OCI-LY7 (cell line): ENCODE results near the gene HPSE. TPM values are rescaled to one million over a fixed set of nuclear protein-coding genes. Genes with fewer than 3 reads are reported as not detected.
"Not testable (repeated sequence)": the region's sequence is repeated elsewhere in the genome, so short reads cannot be mapped to it uniquely, and the experiment has no call there.

Experiments
- BruUV-seq: library from RNA; stranded (reverse); fragments of 400-500 nt; replicated peaks from 2 replicates; lab custom pipeline; 2021; lab: Mats Ljungman, UMichigan
- CTCF ChIA-PET: fragments of 300-600 bp; sonication (Branson Sonifier 250); formaldehyde crosslinking; loops from one replicate; lab custom pipeline; 2022; ENCODE audit warnings: antibody characterized with exemption; ENCODE audit not compliant: unreplicated experiment; lab: Charles Lee
- POLR2A ChIA-PET: fragments of 300-600 bp; sonication (Branson Sonifier 250); formaldehyde crosslinking; loops from one replicate; lab custom pipeline; 2022; ENCODE audit warnings: antibody characterized with exemption; lab: Charles Lee
- DNase-seq: peaks from one replicate; pipeline ENCODE4 v3.0.0-alpha.2; 2015; ENCODE audit warnings: low spot score
- H2AFZ ChIP-seq: fragments of 200-600 bp; sonication (generic), shearing (Covaris generic); 2 replicates; pipeline ENCODE4 v1.6.1; 2014; ENCODE audit warnings: mild to moderate bottlenecking, antibody characterized with exemption, low read length, moderate library complexity
- H3K27ac ChIP-seq: fragments of 200-600 bp; sonication (generic); 2 replicates; pipeline ENCODE4 v1.5.1; 2014; ENCODE audit warnings: mixed run types, low read depth, mild to moderate bottlenecking, moderate library complexity, low read length, inconsistent platforms; ENCODE audit not compliant: poor library complexity, severe bottlenecking
- H3K36me3 ChIP-seq: fragments of 200-600 bp; sonication (generic); 2 replicates; pipeline ENCODE4 v1.6.1; 2014; ENCODE audit warnings: mild to moderate bottlenecking, antibody characterized with exemption, low read length, moderate library complexity, mixed read lengths; ENCODE audit not compliant: insufficient read depth
- H3K4me1 ChIP-seq: fragments of 200-600 bp; sonication (generic); 2 replicates; pipeline ENCODE4 v1.5.1; 2014; ENCODE audit warnings: mild to moderate bottlenecking, low read length; ENCODE audit not compliant: insufficient read depth, poor library complexity, severe bottlenecking
- H3K4me2 ChIP-seq: fragments of 200-600 bp; sonication (generic); 2 replicates; pipeline ENCODE4 v1.6.1; 2014; ENCODE audit warnings: mild to moderate bottlenecking, low read length
- H3K4me3 ChIP-seq: fragments of 200-600 bp; sonication (generic); 2 replicates; pipeline ENCODE4 v1.5.1; 2014; ENCODE audit warnings: mild to moderate bottlenecking, low read depth, low read length; ENCODE audit not compliant: poor library complexity, severe bottlenecking
- H3K79me2 ChIP-seq: fragments of 200-600 bp; sonication (generic); 2 replicates; pipeline ENCODE4 v1.6.1; 2016; ENCODE audit warnings: low read depth, mild to moderate bottlenecking, low read length, moderate library complexity, mixed read lengths; ENCODE audit not compliant: insufficient read depth
- H3K9me2 ChIP-seq: fragments of 200-600 bp; sonication (generic); 2 replicates; pipeline ENCODE4 v1.6.1; 2016; ENCODE audit warnings: mild to moderate bottlenecking, low read length, mixed read lengths; ENCODE audit not compliant: insufficient read depth
- H3K9me3 ChIP-seq: fragments of 200-600 bp; sonication (generic); 2 replicates; pipeline ENCODE4 v1.6.1; 2014; ENCODE audit warnings: mild to moderate bottlenecking, mixed run types, low read length, mixed read lengths
- H4K20me1 ChIP-seq: fragments of 200-600 bp; sonication (generic); 2 replicates; pipeline ENCODE4 v1.6.1; 2014; ENCODE audit warnings: mild to moderate bottlenecking, antibody characterized with exemption, low read length, moderate library complexity, mixed read lengths; ENCODE audit not compliant: insufficient read depth
- CTCF ChIP-seq: fragments of 200-600 bp; sonication (generic); conservative IDR thresholded peaks from 2 replicates; pipeline ENCODE4 v1.5.1; 2014; ENCODE audit warnings: mild to moderate bottlenecking, antibody characterized with exemption, low read length, moderate library complexity, mixed read lengths
- EZH2phosphoT487 ChIP-seq: fragments of 200-600 bp; sonication (generic); IDR thresholded peaks from 2 replicates; pipeline ENCODE4 v1.6.1; 2018; ENCODE audit warnings: low read depth, borderline replicate concordance, mild to moderate bottlenecking, mixed run types, antibody characterized with exemption, low read length, moderate library complexity, mixed read lengths
- intact Hi-C: fragments of 100-400 bp; cut with micrococcal nuclease; formaldehyde crosslinking; loops from one replicate; pipeline ENCODE4 v1.10.0; 2022; ENCODE audit not compliant: unreplicated experiment
- total RNA-seq, 2 experiments: library from RNA; depleted of rRNA in 1 of 2; stranded (reverse); fragments of >200 nt in 1 of 2; shearing (Covaris generic) in 1 of 2; gene quantifications; 2 replicates each; pipeline ENCODE4 v1.2.3, GENCODE V29; 2014 to 2022

HPSE gene
- total RNA-seq, 2 experiments from 2014 or later = 2.4 to 3.1 TPM

GRCh38 chr4:83297548-83298260 is 36.9 kb downstream of the HPSE start:
- no peaks in the 10 kb centered on the region for H3K9me2 ChIP-seq
- no peaks in the 10 kb centered on the region for H3K9me3 ChIP-seq
- ChIA-PET POLR2A (interaction anchor here (0.6 to 1.7 kb wide), 3 partner anchors 10 to 17 kb away, joined by 3 to 9 read pairs (median 5); partner anchors contain the start of gene COQ2), CTCF (no interaction called here)
- no peaks in the 10 kb centered on the region for H3K79me2 ChIP-seq
- DNase-seq = no peak
- TF ChIP-seq EZH2phosphoT487 (no peak), CTCF (no peak)
- no TSS peak for BruUV-seq
- no peak overlapping the region for H3K27ac ChIP-seq
- H3K4me3 ChIP-seq = no peak overlapping the region
- peak overlapping the region; percentile 42 for H3K4me2 ChIP-seq
- intact Hi-C loops = no loop called here
- H4K20me1 ChIP-seq = no peaks in the 10 kb centered on the region
- H3K4me1 ChIP-seq = peaks cover 8% of the 10 kb centered on the region
- H2AFZ ChIP-seq = no peak overlapping the region
- no peaks in the 10 kb centered on the region for H3K36me3 ChIP-seq

- intact Hi-C loops = no loop called here
- Histone ChIP-seq H3K9me3 (no peaks in the 10 kb centered on the region), H3K4me3 (no peak overlapping the region), H3K4me2 (no peak overlapping the region), H4K20me1 (no peaks in the 10 kb centered on the region), H3K9me2 (no peaks in the 10 kb centered on the region), H3K36me3 (no peaks in the 10 kb centered on the region), H3K4me1 (peaks cover 8% of the 10 kb centered on the region), H3K79me2 (no peaks in the 10 kb centered on the region), H2AFZ (no peak overlapping the region), H3K27ac (no peak overlapping the region)
- TF ChIP-seq CTCF (no peak), EZH2phosphoT487 (no peak)
- BruUV-seq = no TSS peak
- ChIA-PET CTCF (no interaction called here), POLR2A (no interaction called here)
- DNase-seq = no peak
Measured at GRCh38 chr4:83293305-83294046, 41.2 kb downstream of the HPSE start.

- H3K36me3 ChIP-seq, H4K20me1 ChIP-seq, DNase-seq, H2AFZ ChIP-seq, CTCF ChIA-PET, H3K4me3 ChIP-seq, H3K9me2 ChIP-seq, H3K79me2 ChIP-seq, H3K9me3 ChIP-seq, BruUV-seq, intact Hi-C loops, H3K27ac ChIP-seq, H3K4me1 ChIP-seq, H3K4me2 ChIP-seq: not testable (repeated sequence)
- POLR2A ChIA-PET = interaction anchor here (0.7 to 0.9 kb wide), 3 partner anchors 31 to 238 kb away, joined by 3 to 5 read pairs (median 3); no protein-coding TSS in a partner anchor
Measured at GRCh38 chr4:83290059-83290774, 44.4 kb downstream of the HPSE start.

- H3K9me3 ChIP-seq, BruUV-seq, H3K79me2 ChIP-seq, H3K36me3 ChIP-seq, H3K4me3 ChIP-seq, POLR2A ChIA-PET, H3K9me2 ChIP-seq, H3K4me2 ChIP-seq, CTCF ChIA-PET, H3K27ac ChIP-seq, H2AFZ ChIP-seq, H4K20me1 ChIP-seq, DNase-seq: not testable (repeated sequence)
- intact Hi-C loops = loop anchor here (10.0 kb wide), 3 partner anchors 166 to 824 kb away; partner anchors contain the start of genes HELQ and MRPS18C
- peaks cover 15% of the 10 kb centered on the region for H3K4me1 ChIP-seq
Measured at GRCh38 chr4:83288381-83288780, 46.3 kb downstream of the HPSE start.
